GM20000 (cell line): ENCODE results near the gene ACSM5.

Experiments
- DNase-seq: peaks from one replicate; pipeline ENCODE4 v3.0.0; 2012; ENCODE audit warnings: low spot score
- TF ChIP-seq, protein P1 (sequence below): IDR thresholded peaks from 2 replicates; pipeline ENCODE4 v1.5.1; 2012; ENCODE audit warnings: mild to moderate bottlenecking, control low read depth; ENCODE audit errors: extremely low read depth, missing control alignments

ACSM5 gene, protein sequence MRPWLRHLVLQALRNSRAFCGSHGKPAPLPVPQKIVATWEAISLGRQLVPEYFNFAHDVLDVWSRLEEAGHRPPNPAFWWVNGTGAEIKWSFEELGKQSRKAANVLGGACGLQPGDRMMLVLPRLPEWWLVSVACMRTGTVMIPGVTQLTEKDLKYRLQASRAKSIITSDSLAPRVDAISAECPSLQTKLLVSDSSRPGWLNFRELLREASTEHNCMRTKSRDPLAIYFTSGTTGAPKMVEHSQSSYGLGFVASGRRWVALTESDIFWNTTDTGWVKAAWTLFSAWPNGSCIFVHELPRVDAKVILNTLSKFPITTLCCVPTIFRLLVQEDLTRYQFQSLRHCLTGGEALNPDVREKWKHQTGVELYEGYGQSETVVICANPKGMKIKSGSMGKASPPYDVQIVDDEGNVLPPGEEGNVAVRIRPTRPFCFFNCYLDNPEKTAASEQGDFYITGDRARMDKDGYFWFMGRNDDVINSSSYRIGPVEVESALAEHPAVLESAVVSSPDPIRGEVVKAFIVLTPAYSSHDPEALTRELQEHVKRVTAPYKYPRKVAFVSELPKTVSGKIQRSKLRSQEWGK

DNA sequence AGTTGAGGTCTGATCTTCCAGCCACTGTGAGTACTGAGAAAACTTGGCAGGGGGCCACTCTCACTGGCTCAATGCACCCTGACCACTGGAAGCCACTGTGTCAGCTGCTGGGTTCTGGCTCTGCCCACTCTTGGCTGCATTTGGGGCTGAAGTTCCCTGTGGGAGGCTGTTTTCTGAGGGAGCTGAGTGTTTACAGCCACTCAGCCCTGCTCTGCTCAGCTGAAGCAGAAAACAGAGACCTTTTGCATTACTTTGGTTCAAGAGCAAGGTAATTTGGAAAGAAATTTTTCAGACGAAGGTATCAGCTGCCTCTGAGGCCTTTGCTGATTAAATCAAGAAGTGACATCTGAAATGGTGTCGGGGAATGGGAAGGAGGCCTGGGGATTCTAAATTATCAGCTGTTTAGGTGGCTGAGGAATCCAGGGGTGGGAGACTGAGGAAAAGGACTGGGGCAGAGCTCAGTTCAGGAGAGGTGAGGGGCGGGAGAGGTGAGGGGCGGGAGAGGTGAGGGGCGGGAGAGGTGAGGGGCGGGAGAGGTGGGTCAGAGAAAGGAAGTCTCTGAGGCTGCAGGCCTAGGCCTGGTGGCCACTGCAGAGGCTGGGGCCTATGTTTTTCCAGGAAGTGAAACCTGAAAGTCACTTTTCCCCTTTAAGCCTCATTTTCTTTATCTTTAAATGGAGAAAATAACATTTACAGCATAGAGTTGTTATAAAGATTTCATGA is at the start of gene ACSM5:
Gene ACSM5 (plus strand): TSS at position 137 of the 723 bp plus-strand sequence. CDS start 1,951 bp downstream, outside the sequence.
- TF ChIP-seq, protein P1, sequence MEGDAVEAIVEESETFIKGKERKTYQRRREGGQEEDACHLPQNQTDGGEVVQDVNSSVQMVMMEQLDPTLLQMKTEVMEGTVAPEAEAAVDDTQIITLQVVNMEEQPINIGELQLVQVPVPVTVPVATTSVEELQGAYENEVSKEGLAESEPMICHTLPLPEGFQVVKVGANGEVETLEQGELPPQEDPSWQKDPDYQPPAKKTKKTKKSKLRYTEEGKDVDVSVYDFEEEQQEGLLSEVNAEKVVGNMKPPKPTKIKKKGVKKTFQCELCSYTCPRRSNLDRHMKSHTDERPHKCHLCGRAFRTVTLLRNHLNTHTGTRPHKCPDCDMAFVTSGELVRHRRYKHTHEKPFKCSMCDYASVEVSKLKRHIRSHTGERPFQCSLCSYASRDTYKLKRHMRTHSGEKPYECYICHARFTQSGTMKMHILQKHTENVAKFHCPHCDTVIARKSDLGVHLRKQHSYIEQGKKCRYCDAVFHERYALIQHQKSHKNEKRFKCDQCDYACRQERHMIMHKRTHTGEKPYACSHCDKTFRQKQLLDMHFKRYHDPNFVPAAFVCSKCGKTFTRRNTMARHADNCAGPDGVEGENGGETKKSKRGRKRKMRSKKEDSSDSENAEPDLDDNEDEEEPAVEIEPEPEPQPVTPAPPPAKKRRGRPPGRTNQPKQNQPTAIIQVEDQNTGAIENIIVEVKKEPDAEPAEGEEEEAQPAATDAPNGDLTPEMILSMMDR: no peak
- DNase-seq: peak; percentile 23

DNA sequence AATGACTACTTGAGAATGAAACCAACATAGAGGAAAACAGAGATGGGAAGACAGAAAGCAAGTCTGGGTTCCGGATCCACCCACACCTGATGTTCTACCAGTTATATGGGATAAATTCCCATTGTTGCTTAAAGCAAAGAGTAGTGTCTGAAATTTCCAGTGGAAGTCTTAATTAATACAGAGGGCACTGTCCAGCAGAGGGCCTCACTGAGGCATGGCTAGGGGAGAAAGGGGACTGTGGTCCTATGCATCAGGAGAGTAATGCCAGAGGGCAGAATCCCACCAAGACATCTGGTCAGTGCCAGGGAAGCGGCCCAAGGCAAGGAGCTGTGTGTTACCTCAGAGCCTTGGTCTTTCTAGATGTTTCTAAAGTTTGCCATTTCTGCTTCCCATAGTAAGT is 49.3 kb upstream of the ACSM5 start:
- TF ChIP-seq, protein P1: peak; percentile 2
- no peak for DNase-seq

DNA sequence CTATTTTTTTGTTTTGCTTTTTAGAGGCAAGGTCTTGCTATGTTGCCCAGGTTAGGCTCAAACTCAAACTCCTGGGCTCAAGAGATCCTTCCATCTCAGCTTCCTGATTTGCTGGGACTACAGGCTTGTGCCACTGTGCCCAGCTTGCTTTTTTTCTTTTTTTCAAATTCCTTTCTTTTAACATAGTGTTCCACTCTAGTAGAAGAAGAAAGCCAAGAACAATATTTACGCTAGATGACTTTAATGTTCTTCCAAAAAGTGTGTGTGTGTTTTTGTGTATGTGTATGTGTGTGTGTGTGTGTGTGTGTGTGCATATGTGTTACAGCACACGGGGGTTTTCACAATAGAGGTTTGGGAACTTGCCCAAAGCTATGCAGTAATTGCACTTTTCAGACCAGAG is 46.1 kb upstream of the ACSM5 start:
- DNase-seq: no peak
- TF ChIP-seq, protein P1: no peak

DNA sequence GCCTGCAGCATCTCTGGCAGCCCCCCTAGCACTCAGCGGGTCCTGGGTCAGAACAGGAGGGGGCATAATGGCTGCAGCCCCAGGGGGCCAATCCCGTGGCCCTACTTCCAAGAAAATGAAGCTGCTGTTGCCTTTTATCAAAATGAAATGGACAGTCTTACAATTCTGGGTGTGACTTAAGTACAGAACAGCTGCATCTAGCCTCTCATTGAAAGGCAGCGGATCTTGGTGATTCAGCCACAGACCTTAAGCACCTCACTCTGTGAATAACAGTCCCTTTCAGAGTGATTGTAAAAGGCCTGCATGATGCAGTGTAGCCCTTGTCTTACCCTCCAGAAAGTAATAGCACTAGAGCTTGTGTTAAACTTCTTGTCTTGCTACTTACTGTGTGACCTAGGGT is 45.3 kb upstream of the ACSM5 start:
- TF ChIP-seq, protein P1: no peak
- no peak for DNase-seq

DNA sequence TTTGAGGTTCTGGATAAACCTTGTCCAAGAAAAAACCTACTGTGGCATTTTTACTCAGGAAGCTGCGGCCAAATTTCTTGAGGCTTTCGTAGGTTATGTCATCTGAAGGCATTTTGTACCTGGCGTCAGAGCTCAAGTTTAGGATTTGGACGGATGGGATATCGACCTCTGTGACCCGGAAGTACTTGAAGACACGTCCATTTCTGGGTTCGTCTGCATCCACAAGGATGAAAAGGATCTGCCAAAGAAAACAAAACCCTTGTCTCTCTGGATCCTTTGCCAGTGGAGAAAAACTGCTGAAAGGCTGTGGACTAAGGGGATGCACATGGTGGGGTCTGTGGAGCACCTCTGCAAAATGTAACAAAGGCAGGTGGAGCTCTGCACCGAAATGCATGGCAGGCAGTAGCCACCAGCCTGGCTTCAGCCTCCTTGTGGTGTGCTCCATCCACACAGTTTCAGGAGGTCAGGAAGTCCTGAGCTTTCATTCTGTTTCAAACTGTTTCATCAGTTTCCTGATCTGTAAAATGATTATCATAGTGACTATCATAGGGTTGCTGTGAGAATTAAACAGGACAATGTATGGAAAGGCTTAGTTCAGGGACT is 39.8 kb upstream of the ACSM5 start:
- DNase-seq: no peak
- TF ChIP-seq, protein P1: no peak

DNA sequence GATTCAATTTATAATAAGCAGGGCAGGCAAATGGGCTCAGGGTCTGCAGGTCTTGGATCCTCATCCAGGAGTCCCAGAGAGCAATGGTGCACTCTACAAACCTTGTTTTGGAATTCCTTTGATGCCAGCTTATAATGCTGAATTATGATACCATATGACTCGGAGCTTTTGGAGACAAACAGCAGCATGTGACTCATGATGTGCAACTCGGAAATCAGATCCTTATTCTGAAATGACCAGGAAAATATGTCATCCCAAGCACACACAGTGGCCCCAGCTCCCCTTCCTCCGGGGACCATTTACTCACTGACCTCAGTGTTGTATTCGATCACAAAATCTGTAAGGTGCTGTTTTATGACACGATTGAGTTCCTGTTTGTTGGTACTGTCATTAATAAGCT is 36.6 kb upstream of the ACSM5 start:
- no peak for DNase-seq
- TF ChIP-seq, protein P1: no peak

DNA sequence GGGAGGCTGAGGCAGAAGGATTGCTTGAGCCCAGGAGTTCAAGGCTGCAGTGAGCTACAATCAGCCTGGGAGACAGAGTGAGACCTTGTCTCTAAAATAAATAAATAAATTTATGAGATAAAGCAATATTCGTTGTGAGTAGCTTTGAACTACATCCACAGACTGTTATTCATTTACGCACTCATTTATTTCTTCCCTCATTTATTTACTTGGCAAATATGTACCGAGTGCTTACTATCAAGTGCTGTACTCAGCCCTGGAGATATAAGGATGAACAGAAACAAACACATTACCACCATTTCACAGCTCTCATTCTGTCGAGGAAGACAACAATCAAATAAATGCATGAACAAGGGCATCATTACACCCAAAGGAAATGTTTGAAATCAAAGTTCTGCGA is 32.2 kb upstream of the ACSM5 start:
- TF ChIP-seq, protein P1: no peak
- DNase-seq: no peak
